ENCODE measurements around the gene FAM120A. TPM values are rescaled to one million over a fixed set of nuclear protein-coding genes. Genes with fewer than 3 reads are reported as not detected.

Gene FAM120A
- total and polyA plus RNA-seq, 2 of the 13 experiments (the other 11 are each of a cell fraction or from before 2014, with no cell fraction given) = 41.3 to 44.4 TPM

- Histone ChIP-seq H3K27ac (ENCODE audit: extremely low read length, insufficient read depth, low read length) (no peak overlapping the region), H2AFZ (ENCODE audit: low read length) (no peak overlapping the region), H3K79me2 (ENCODE audit: insufficient read depth, low read length) (peaks cover 12% of the 10 kb centered on the region), H3K9me3 (ENCODE audit: low read length) (no peaks in the 10 kb centered on the region), H3K9ac (ENCODE audit: insufficient read depth, low read depth, low read length) (no peak overlapping the region), H3K4me3 (replicated peaks in 1 of 3; ENCODE audit: insufficient read depth in 1 of 3, low read depth in 2 of 3, low read length in 3 of 3) (no peak overlapping the region), H3K4me1 (ENCODE audit: insufficient read depth, low read length) (no peaks in the 10 kb centered on the region), H3K27me3 (ENCODE audit: control insufficient read depth in 1 of 2, insufficient read depth in 2 of 2, low read length in 2 of 2) (no peaks in the 10 kb centered on the region), H3K36me3 (replicated peaks in 1 of 2; ENCODE audit: control insufficient read depth in 1 of 2, insufficient read depth in 2 of 2, low read length in 2 of 2) (peaks cover 16 to 65% of the 10 kb centered on the region in 2 experiments; a peak in 4 of 5 replicates), H4K20me1 (ENCODE audit: insufficient read depth, low read length) (peaks cover 5% of the 10 kb centered on the region; the same call in 1 of the 2 replicates), H3K4me2 (ENCODE audit: low read depth, low read length) (no peak overlapping the region)
- no TSS peak for BruUV-seq (replicated peaks)
- CTCF ChIA-PET (ENCODE audit: low intra/inter-chr PET ratio, low total read pairs) = no interaction called here
- ATAC-seq = peak; percentile 56
- TF ChIP-seq STAG1 (CRISPR knock-in tag; IDR thresholded peaks at IDR 0.05) (0 out of 2 replicates have a peak, but pooled peaks have one; percentile 4), PAXIP1 (CRISPR knock-in tag; conservative IDR thresholded peaks at IDR 0.05) (no peak)
- DNase-seq (ENCODE audit: low spot score) = peak; percentile 3
- FAIRE-seq = no peak
- 97% methylated on average over 6 of the region's 6 CpGs for WGBS (ENCODE audit: low lambda C conversion rate)
- intact Hi-C loops (cut with micrococcal nuclease; ENCODE audit: unreplicated experiment) (no loop called here), in situ Hi-C loops (cut with HindIII; ENCODE audit: extremely low pct_ligation_motif_present, low pct_unique_long_range_greater_than_20kb) (no loop called here)
- POLR2A ChIA-PET = no interaction called here
Observed at GRCh38 chr9:93520523-93520922, 69.0 kb downstream of the FAM120A start.

GRCh38 chr9:93522736-93523135 is 71.3 kb downstream of the FAM120A start:
- POLR2A ChIA-PET = no interaction called here
- in situ Hi-C loops (cut with HindIII; ENCODE audit: extremely low pct_ligation_motif_present, low pct_unique_long_range_greater_than_20kb) (no loop called here), intact Hi-C loops (cut with micrococcal nuclease; ENCODE audit: unreplicated experiment) (no loop called here)
- no peak overlapping the region for H3K4me3 ChIP-seq (replicated peaks in 1 of 3; ENCODE audit: insufficient read depth in 1 of 3, low read depth in 2 of 3, low read length in 3 of 3)
- ATAC-seq (no peak), DNase-seq (ENCODE audit: low spot score) (no peak), FAIRE-seq (no peak)
- CTCF ChIA-PET (ENCODE audit: low intra/inter-chr PET ratio, low total read pairs) = no interaction called here
- H3K4me2 ChIP-seq (ENCODE audit: low read depth, low read length) = no peak overlapping the region
- H3K9ac ChIP-seq (ENCODE audit: insufficient read depth, low read depth, low read length) = no peak overlapping the region
- H3K4me1 ChIP-seq (ENCODE audit: insufficient read depth, low read length) = no peaks in the 10 kb centered on the region
- H3K79me2 ChIP-seq (ENCODE audit: insufficient read depth, low read length) = peaks cover 12% of the 10 kb centered on the region
- no peaks in the 10 kb centered on the region for H3K9me3 ChIP-seq (ENCODE audit: low read length)
- peaks cover 5% of the 10 kb centered on the region; the same call in 1 of the 2 replicates for H4K20me1 ChIP-seq (ENCODE audit: insufficient read depth, low read length)
- peaks cover 15 to 72% of the 10 kb centered on the region in 2 experiments for H3K36me3 ChIP-seq (replicated peaks in 1 of 2; ENCODE audit: control insufficient read depth in 1 of 2, insufficient read depth in 2 of 2, low read length in 2 of 2)
- no peak overlapping the region for H2AFZ ChIP-seq (ENCODE audit: low read length)
- no TSS peak for BruUV-seq (replicated peaks)
- no peaks in the 10 kb centered on the region for H3K27me3 ChIP-seq (ENCODE audit: control insufficient read depth in 1 of 2, insufficient read depth in 2 of 2, low read length in 2 of 2)
- 94% methylated on average over 3 of the region's 3 CpGs for WGBS (ENCODE audit: low lambda C conversion rate)
- no peak overlapping the region for H3K27ac ChIP-seq (ENCODE audit: extremely low read length, insufficient read depth, low read length)
- no peak for TF ChIP-seq RBFOX2 (IDR thresholded peaks at IDR 0.05; ENCODE audit: low read depth, low read length)
- no peak for TF ChIP-seq ZNF318 (CRISPR knock-in tag; IDR thresholded peaks at IDR 0.05)
- no peak for TF ChIP-seq SOX6 (IDR thresholded peaks at IDR 0.05)
- no peak for TF ChIP-seq SOX6 (CRISPR knock-in tag; IDR thresholded peaks at IDR 0.05)
- TF ChIP-seq NFKB2 (CRISPR knock-in tag; IDR thresholded peaks at IDR 0.05; ENCODE audit: borderline replicate concordance) = no peak

Measured in HepG2 (cell line).